H1 (cell line): ENCODE results near the gene ZNF429. TPM values are rescaled to one million over a fixed set of nuclear protein-coding genes. Genes with fewer than 3 reads are reported as not detected.

Experiments
- CTCF ChIA-PET: fragments of 300-600 bp; sonication (Branson Sonifier 250); formaldehyde crosslinking; loops from one replicate; lab custom pipeline; 2021; ENCODE audit not compliant: partially characterized antibody; lab: Charles Lee
- POLR2A ChIA-PET: fragments of 300-600 bp; sonication (Branson Sonifier 250); formaldehyde crosslinking; loops from one replicate; lab custom pipeline; 2021; ENCODE audit warnings: inconsistent platforms; ENCODE audit not compliant: partially characterized antibody; lab: Charles Lee
- DNase-seq, 2 experiments: peaks; one replicate each; pipeline versions ENCODE4 v3.0.0 to v3.0.0-alpha.2; 2010 to 2022; ENCODE audit warnings: low spot score in 2 of 2, low read depth in 1 of 2, mixed read lengths in 1 of 2
- FAIRE-seq: peaks from 2 replicates; lab custom pipeline; 2011; peaks lifted over from hg19 to GRCh38; lab: Jason Lieb, UNC
- H2AFZ ChIP-seq: 2 replicates; pipeline ENCODE4 v1.8.1; 2012; ENCODE audit warnings: low read length, inconsistent platforms
- H2AK5ac ChIP-seq: 2 replicates; pipeline ENCODE4 v1.6.1; 2013; ENCODE audit warnings: low read depth, low read length
- H2BK120ac ChIP-seq: replicated peaks from 2 replicates; pipeline ENCODE3; 2013; ENCODE audit warnings: low read depth, low read length, inconsistent platforms
- H2BK12ac ChIP-seq: 2 replicates; pipeline ENCODE4 v1.6.1; 2013; ENCODE audit warnings: low read depth, low read length
- H2BK15ac ChIP-seq: 2 replicates; pipeline ENCODE4 v1.6.1; 2013; ENCODE audit warnings: low read length
- H2BK20ac ChIP-seq: 2 replicates; pipeline ENCODE4 v1.6.1; 2013; ENCODE audit warnings: low read length
- H2BK5ac ChIP-seq: 2 replicates; pipeline ENCODE4 v1.6.1; 2013; ENCODE audit warnings: low read depth, low read length
- H3K14ac ChIP-seq: 2 replicates; pipeline ENCODE4 v1.6.1; 2013; ENCODE audit warnings: inconsistent platforms; ENCODE audit not compliant: insufficient read length
- H3K18ac ChIP-seq: 2 replicates; pipeline ENCODE4 v1.6.1; 2013; ENCODE audit warnings: low read length; ENCODE audit errors: extremely low read depth
- H3K23ac ChIP-seq: 2 replicates; pipeline ENCODE4 v1.6.1; 2013; ENCODE audit warnings: inconsistent platforms; ENCODE audit not compliant: insufficient read length
- H3K23me2 ChIP-seq: 2 replicates; pipeline ENCODE4 v1.6.1; 2013; ENCODE audit warnings: low read depth, low read length
- H3K27ac ChIP-seq: 2 replicates; pipeline ENCODE4 v1.6.1; 2011; ENCODE audit warnings: low read depth, low read length, inconsistent platforms
- H3K27me3 ChIP-seq, 4 experiments: replicated peaks in 1 of 4; 1 replicate in 1 of 4; 2 replicates in 3 of 4; pipeline versions ENCODE4 v1.6.1 to v1.8.1; 2011 to 2013; ENCODE audit warnings: low read length in 3 of 4, mild to moderate bottlenecking in 3 of 4, inconsistent platforms in 2 of 4, mixed read lengths in 2 of 4, moderate library complexity in 1 of 4; ENCODE audit not compliant: control insufficient read depth in 3 of 4, insufficient read depth in 3 of 4; ENCODE audit errors: extremely low read depth in 1 of 4
- H3K36me3 ChIP-seq, 4 experiments: 2 replicates each; pipeline versions ENCODE4 v1.6.1 to v1.8.1; 2011 to 2013; ENCODE audit warnings: mild to moderate bottlenecking in 4 of 4, low read length in 3 of 4, moderate library complexity in 2 of 4, control low read depth in 1 of 4, inconsistent platforms in 1 of 4; ENCODE audit not compliant: insufficient read depth in 4 of 4, control insufficient read depth in 2 of 4
- H3K4ac ChIP-seq: replicated peaks from 2 replicates; pipeline ENCODE3; 2013; ENCODE audit warnings: low read length, low read depth, mixed read lengths, inconsistent platforms; ENCODE audit not compliant: insufficient read length
- H3K4me1 ChIP-seq, 4 experiments: replicated peaks in 1 of 4; 1 replicate in 1 of 4; 2 replicates in 3 of 4; pipeline versions ENCODE4 v1.6.1 to v1.8.1; 2011 to 2013; ENCODE audit warnings: low read length in 3 of 4, inconsistent platforms in 2 of 4, mixed read lengths in 1 of 4; ENCODE audit not compliant: insufficient read depth in 4 of 4, control insufficient read depth in 3 of 4
- H3K4me2 ChIP-seq, 2 experiments: 2 replicates each; pipeline versions ENCODE4 v1.6.1 to v1.8.1; 2011 to 2013; ENCODE audit warnings: low read depth in 2 of 2, low read length in 2 of 2, control low read depth in 1 of 2, inconsistent platforms in 1 of 2, mild to moderate bottlenecking in 1 of 2; ENCODE audit not compliant: insufficient read depth in 1 of 2
- H3K4me3 ChIP-seq, 4 experiments: fragments of 200-600, 300-600 bp in 1 of 4; sonication (generic), shearing (Covaris generic), sonication (Bioruptor Twin) in 1 of 4; 2 replicates each; pipeline versions ENCODE4 v1.5.1 to v1.8.1; 2011 to 2016; ENCODE audit warnings: low read length in 4 of 4, low read depth in 3 of 4, control low read depth in 2 of 4, inconsistent platforms in 2 of 4, mild to moderate bottlenecking in 2 of 4, mixed read lengths in 1 of 4, moderate library complexity in 1 of 4; ENCODE audit not compliant: insufficient read depth in 2 of 4; ENCODE audit errors: extremely low read depth in 1 of 4
- H3K56ac ChIP-seq: replicated peaks from 2 replicates; pipeline ENCODE3; 2013; ENCODE audit warnings: low read depth, mild to moderate bottlenecking, mixed read lengths, low read length, inconsistent platforms; ENCODE audit not compliant: insufficient read length
- H3K79me1 ChIP-seq: 2 replicates; pipeline ENCODE4 v1.6.1; 2013; ENCODE audit warnings: low read depth, low read length, control low read depth
- H3K79me2 ChIP-seq, 2 experiments: 2 replicates each; pipeline versions ENCODE4 v1.6.1 to v1.8.1; 2012 to 2013; ENCODE audit warnings: low read length in 2 of 2, mild to moderate bottlenecking in 2 of 2, inconsistent platforms in 1 of 2; ENCODE audit not compliant: insufficient read depth in 2 of 2, control insufficient read depth in 1 of 2
- H3K9ac ChIP-seq, 4 experiments: replicated peaks in 1 of 4; 1 replicate in 1 of 4; 2 replicates in 3 of 4; pipeline versions ENCODE4 v1.6.1 to v1.8.1; 2011 to 2013; ENCODE audit warnings: low read depth in 3 of 4, low read length in 3 of 4, control low read depth in 2 of 4, mild to moderate bottlenecking in 2 of 4, moderate library complexity in 2 of 4, inconsistent platforms in 1 of 4; ENCODE audit errors: extremely low read depth in 1 of 4
- H3K9me3 ChIP-seq, 2 experiments: 2 replicates each; pipeline versions ENCODE4 v1.6.1 to v1.8.1; 2012 to 2013; ENCODE audit warnings: mild to moderate bottlenecking in 2 of 2, moderate library complexity in 2 of 2, control low read depth in 1 of 2, inconsistent platforms in 1 of 2, low read depth in 1 of 2, low read length in 1 of 2, mixed read lengths in 1 of 2; ENCODE audit not compliant: insufficient read depth in 2 of 2
- H4K20me1 ChIP-seq, 2 experiments: replicated peaks in 1 of 2; 2 replicates each; pipeline versions ENCODE3 to v1.8.1; 2011 to 2013; ENCODE audit warnings: inconsistent platforms in 2 of 2, low read length in 2 of 2, mild to moderate bottlenecking in 1 of 2; ENCODE audit not compliant: insufficient read depth in 2 of 2, control insufficient read depth in 1 of 2
- H4K5ac ChIP-seq: 2 replicates; pipeline ENCODE4 v1.6.1; 2013; ENCODE audit warnings: low read length, low read depth, mixed read lengths, inconsistent platforms; ENCODE audit not compliant: insufficient read length
- H4K8ac ChIP-seq: 2 replicates; pipeline ENCODE4 v1.8.0; 2013; ENCODE audit warnings: mild to moderate bottlenecking, moderate library complexity, low read length, inconsistent platforms; ENCODE audit not compliant: insufficient read depth; ENCODE audit errors: extremely low read depth
- H4K91ac ChIP-seq: replicated peaks from 2 replicates; pipeline ENCODE3; 2013; ENCODE audit warnings: low read length, mixed read lengths, inconsistent platforms; ENCODE audit not compliant: insufficient read length
- ASH2L ChIP-seq: fragments of 200-600, 300-600 bp; sonication (generic); IDR thresholded peaks from one replicate; pipeline ENCODE4 v1.7.1; 2017; ENCODE audit warnings: low read length
- ATF3 ChIP-seq: IDR thresholded peaks from 2 replicates; pipeline ENCODE4 v1.6.1; 2011; ENCODE audit warnings: low read depth, mild to moderate bottlenecking, low read length; ENCODE audit not compliant: insufficient read depth
- CHD2 ChIP-seq: IDR thresholded peaks from 2 replicates; pipeline ENCODE4 v1.6.1; 2012; ENCODE audit warnings: low read length, improper control_type of control experiment
- GTF2F1 ChIP-seq: IDR thresholded peaks from 2 replicates; pipeline ENCODE4 v1.6.1; 2012; ENCODE audit warnings: low read depth, low read length, improper control_type of control experiment, borderline replicate concordance
- MAX ChIP-seq: IDR thresholded peaks from 2 replicates; pipeline ENCODE4 v1.6.1; 2012; ENCODE audit warnings: inconsistent platforms
- PHF8 ChIP-seq: fragments of 200-600 bp; sonication (generic); conservative IDR thresholded peaks from 2 replicates; pipeline ENCODE4 v1.7.1; 2012; ENCODE audit warnings: low read depth, mild to moderate bottlenecking, inconsistent platforms, low read length, moderate library complexity
- POLR2A ChIP-seq, 2 experiments: IDR thresholded peaks; 1 replicate in 1 of 2; 2 replicates in 1 of 2; pipeline ENCODE4 v1.6.1; 2011; ENCODE audit warnings: low read depth in 2 of 2, low read length in 2 of 2, mild to moderate bottlenecking in 2 of 2; ENCODE audit errors: control extremely low read depth in 1 of 2
- POLR2AphosphoS5 ChIP-seq: IDR thresholded peaks from 2 replicates; pipeline ENCODE4 v1.6.1; 2011; ENCODE audit warnings: low read depth, low read length
- SIX5 ChIP-seq: IDR thresholded peaks from 2 replicates; pipeline ENCODE4 v1.6.1; 2011; ENCODE audit warnings: mild to moderate bottlenecking, low read depth, low read length
- TAF1 ChIP-seq: IDR thresholded peaks from 2 replicates; pipeline ENCODE4 v1.6.1; 2011; ENCODE audit warnings: mild to moderate bottlenecking, low read depth, low read length
- WGBS, 2 experiments: shearing (Covaris generic) in 1 of 2; methylation state at CpG; one replicate each; pipeline versions ENCODE4 v1.1.6 to v1.1.7; 2013 to 2015; ENCODE audit warnings: low lambda C conversion rate in 2 of 2, mixed read lengths in 2 of 2, inconsistent platforms in 1 of 2, low coverage in 1 of 2, missing lambda C conversion rate in 1 of 2; ENCODE audit not compliant: insufficient replicate concordance in 2 of 2, insufficient coverage in 1 of 2, insufficient read length in 1 of 2; ENCODE audit errors: extremely low coverage in 1 of 2, missing lambda C conversion rate in 1 of 2; 5-methylcytosine and 5-hydroxymethylcytosine counted together
- polyA plus RNA-seq, 7 experiments: library from polyadenylated mRNA; depleted of rRNA in 3 of 7; stranded (reverse) in 5 of 7; unstranded in 2 of 7; fragments of >200 nt in 5 of 7; fragments of 200-250 nt in 2 of 7; gene quantifications; 1 replicate in 5 of 7; 2 replicates in 1 of 7; 4 replicates in 1 of 7; pipeline versions ENCODE4 v1.2.1 to v1.2.3, GENCODE V29; 2011 to 2013; ENCODE audit warnings: missing spikeins in 2 of 7, mixed read lengths in 2 of 7
- total RNA-seq: library from RNA; stranded (reverse); fragmentation: NEBNext Ultra II Directional; extraction: Animal tissue kit (Norgen Biotek cat#: 25700); gene quantifications from 2 replicates; pipeline ENCODE4 v1.2.1, GENCODE V29; 2021

ZNF429 gene
- total and polyA plus RNA-seq, 2 of the 8 experiments (the other 6 are each of a cell fraction or from before 2014, with no cell fraction given) = 10.9 to 15.0 TPM

- H3K79me1 ChIP-seq = 0 out of 2 replicates have a peak, but pooled peaks cover 2% of the 10 kb centered on the region
- peak; percentile 73 for FAIRE-seq
- H2AK5ac ChIP-seq = no peak overlapping the region; the same call in 1 of the 2 replicates
- no peak overlapping the region for H3K4ac ChIP-seq
- peaks cover 11 to 49% of the 10 kb centered on the region in 2 experiments; a peak in 3 of 4 replicates for H3K79me2 ChIP-seq
- no peak overlapping the region for H2BK20ac ChIP-seq
- no peak overlapping the region for H2BK120ac ChIP-seq
- H4K5ac ChIP-seq = peak overlapping the region; percentile 91
- peak overlapping the region; percentile 91 for H2BK5ac ChIP-seq
- H4K91ac ChIP-seq = peak overlapping the region; percentile 96
- H2BK15ac ChIP-seq = no peak overlapping the region
- H3K9ac ChIP-seq = peak overlapping the region; percentile 90 to 100 (median 96)
- H3K9me3 ChIP-seq = peaks cover 0 to 3% of the 10 kb centered on the region in 2 experiments; a peak in 1 of 4 replicates
- DNase-seq = peak; percentile 75 to 81
- peak overlapping the region; percentile 85 for H3K27ac ChIP-seq
- H3K4me3 ChIP-seq = peak overlapping the region; percentile 91 to 100 (median 96)
- H3K23me2 ChIP-seq = no peaks in the 10 kb centered on the region
- POLR2A ChIA-PET = interaction anchor here (0.5 to 2.8 kb wide), 27 partner anchors 9 to 687 kb away, joined by 3 to 16 read pairs (median 5); partner anchors contain the start of genes ZNF429, ZNF43, ZNF493 and ZNF66
- WGBS, 2 experiments = 5% methylated on average over 36 of the region's 38 CpGs; no CpG with 5 or more reads in 1 of the 2 experiments
- H2AFZ ChIP-seq = peak overlapping the region; percentile 88
- peaks cover 0 to 17% (median 4%) of the 10 kb centered on the region in 4 experiments; a peak in 2 of 8 replicates for H3K36me3 ChIP-seq
- no peak overlapping the region for H3K23ac ChIP-seq
- H3K27me3 ChIP-seq = no peaks in the 10 kb centered on the region
- peak overlapping the region; percentile 97 for H4K8ac ChIP-seq
- peaks cover 0 to 2% of the 10 kb centered on the region in 2 experiments for H4K20me1 ChIP-seq
- H3K4me1 ChIP-seq = no peaks in the 10 kb centered on the region; a peak in 1 of 7 replicates
- H3K14ac ChIP-seq = peak overlapping the region; percentile 32
- peak overlapping the region; percentile 71 to 72 for H3K4me2 ChIP-seq
- CTCF ChIA-PET = interaction anchor here (0.9 to 3.3 kb wide), 4 partner anchors 20 to 322 kb away, joined by 3 to 12 read pairs (median 4); partner anchors contain the start of gene ZNF431
- H3K18ac ChIP-seq = peak overlapping the region; percentile 87; the same call in 1 of the 2 replicates
- peak overlapping the region; percentile 55; the same call in 1 of the 2 replicates for H2BK12ac ChIP-seq
- H3K56ac ChIP-seq = peak overlapping the region; percentile 88
- TF ChIP-seq MAX (peak; percentile 30), CHD2 (peak; percentile 52; the same call in 1 of the 2 replicates), ATF3 (no peak), POLR2A (IDR thresholded peaks at IDR 0.05; ENCODE audit: control extremely low read depth in 1 of 2, low read depth in 2 of 2, low read length in 2 of 2) (peak; percentile 90 to 99), TAF1 (peak; percentile 90), POLR2AphosphoS5 (peak; percentile 97), ASH2L (peak; percentile 62), GTF2F1 (peak; percentile 41; the same call in 1 of the 2 replicates), PHF8 (peak; percentile 90), SIX5 (no peak)
Measured at GRCh38 chr19:21463449-21464105, 41.8 kb upstream of the ZNF429 start.
